Right lobe of liver (tissue), 4 donors: Measurements from ENCODE around the gene THAP5.
"Not testable (repeated sequence)": the region's sequence is repeated elsewhere in the genome, so short reads cannot be mapped to it uniquely, and the experiment has no call there.

Experiments
- CTCF ChIP-seq, 4 donors: fragments of 200-600 bp in 3 of 4; fragments of 450-650 bp in 1 of 4; IDR thresholded peaks; one replicate each; pipeline versions ENCODE4 v1.5.1 to v1.8.0; 2016 to 2022; ENCODE audit warnings: antibody characterized with exemption in 4 of 4, mild to moderate bottlenecking in 2 of 4
- POLR2A ChIP-seq: fragments of 450-650 bp; IDR thresholded peaks from one replicate; pipeline ENCODE4 v1.6.1; 2017; ENCODE audit warnings: antibody characterized with exemption, mild to moderate bottlenecking
- donor health status: DM: no; HTN: no; CAD: no.
- donor health status: DM: no; HTN: no; CAD: no.
- donor health status: DM: no; HTN: yes; CAD: no.

- TF ChIP-seq CTCF (IDR thresholded peaks at IDR 0.05); POLR2A: not testable (repeated sequence)
Measured at GRCh38 chr7:108538236-108538635, 31.3 kb downstream of the THAP5 start.
